Neural cell (in vitro differentiated cells): ENCODE measurements around the gene PDLIM5. TPM values are rescaled to one million over a fixed set of nuclear protein-coding genes. Genes with fewer than 3 reads are reported as not detected.

Experiments
- H2AFZ ChIP-seq: fragments of 200-600, 300-800 bp; sonication (generic), shearing (Covaris generic); 2 replicates; pipeline ENCODE4 v1.6.0; 2014; ENCODE audit warnings: low read depth, mild to moderate bottlenecking, antibody characterized with exemption, low read length, moderate library complexity
- H3F3A ChIP-seq: fragments of 200-600 bp; shearing (Covaris generic); 2 replicates; pipeline ENCODE4 v1.6.1; 2016; ENCODE audit warnings: mild to moderate bottlenecking, moderate library complexity, mixed read lengths, antibody characterized with exemption, low read length; ENCODE audit not compliant: insufficient read depth, poor library complexity, severe bottlenecking
- H3K27ac ChIP-seq: fragments of 200-600, 300-800 bp; sonication (generic), shearing (Covaris generic); 2 replicates; pipeline ENCODE4 v1.5.1; 2014; ENCODE audit warnings: mild to moderate bottlenecking, low read length, moderate library complexity
- H3K27me3 ChIP-seq: fragments of 300-800, 200-600 bp; sonication (generic), shearing (Covaris generic); 2 replicates; pipeline ENCODE4 v1.6.0; 2014; ENCODE audit warnings: mild to moderate bottlenecking, low read depth, low read length, moderate library complexity; ENCODE audit not compliant: insufficient read depth
- H3K36me3 ChIP-seq: fragments of 300-800, 200-600 bp; sonication (generic), shearing (Covaris generic); 2 replicates; pipeline ENCODE4 v1.5.1; 2014; ENCODE audit warnings: mild to moderate bottlenecking, antibody characterized with exemption, low read length, moderate library complexity; ENCODE audit not compliant: insufficient read depth
- H3K4me2 ChIP-seq: fragments of 300-800, 200-600 bp; sonication (generic), shearing (Covaris generic); 2 replicates; pipeline ENCODE4 v1.6.0; 2014; ENCODE audit warnings: mild to moderate bottlenecking, low read length
- H3K4me3 ChIP-seq: fragments of 300-800, 200-600 bp; sonication (generic), shearing (Covaris generic); 2 replicates; pipeline ENCODE4 v1.5.1; 2014; ENCODE audit warnings: mild to moderate bottlenecking, low read length, moderate library complexity
- H3K79me2 ChIP-seq: fragments of 200-600 bp; shearing (Covaris generic); replicated peaks from 2 replicates; pipeline ENCODE4 v1.6.0; 2014; ENCODE audit warnings: mild to moderate bottlenecking, low read length, moderate library complexity; ENCODE audit not compliant: insufficient read depth
- H3K9ac ChIP-seq: fragments of 300-800, 200-600 bp; sonication (generic), shearing (Covaris generic); 2 replicates; pipeline ENCODE4 v1.6.1; 2016; ENCODE audit warnings: mild to moderate bottlenecking, low read length, mixed read lengths
- H3K9me2 ChIP-seq: fragments of 200-600 bp; shearing (Covaris generic); 2 replicates; pipeline ENCODE4 v1.6.1; 2016; ENCODE audit warnings: mild to moderate bottlenecking, low read length, mixed read lengths; ENCODE audit not compliant: insufficient read depth
- H3K9me3 ChIP-seq: fragments of 200-600, 300-800 bp; sonication (generic), shearing (Covaris generic); 2 replicates; pipeline ENCODE4 v1.6.1; 2016; ENCODE audit warnings: mild to moderate bottlenecking, mixed run types, low read length, moderate library complexity, mixed read lengths
- H4K20me1 ChIP-seq: fragments of 200-600 bp; shearing (Covaris generic); 2 replicates; pipeline ENCODE4 v1.6.1; 2016; ENCODE audit warnings: mild to moderate bottlenecking, mixed run types; ENCODE audit not compliant: insufficient read depth
- EP300 ChIP-seq: fragments of 450-650 bp; conservative IDR thresholded peaks from 2 replicates; pipeline ENCODE4 v1.6.1; 2014; ENCODE audit warnings: antibody characterized with exemption, mild to moderate bottlenecking, moderate library complexity; ENCODE audit not compliant: poor library complexity, severe bottlenecking
- EZH2 ChIP-seq: fragments of 200-600, 300-800 bp; shearing (Covaris generic), sonication (generic); IDR thresholded peaks from 2 replicates; pipeline ENCODE4 v1.6.1; 2014; ENCODE audit warnings: antibody characterized with exemption, low read length, borderline replicate concordance, mild to moderate bottlenecking; ENCODE audit not compliant: insufficient read depth, poor library complexity, severe bottlenecking
- MXI1 ChIP-seq: fragments of 450-650 bp; conservative IDR thresholded peaks from 2 replicates; pipeline ENCODE4 v1.6.1; 2014; ENCODE audit warnings: antibody characterized with exemption, mild to moderate bottlenecking; ENCODE audit not compliant: poor library complexity, severe bottlenecking
- POLR2AphosphoS5 ChIP-seq: IDR thresholded peaks from 2 replicates; pipeline ENCODE4 v1.6.1; 2012
- RAD21 ChIP-seq: fragments of 450-650 bp; conservative IDR thresholded peaks from 2 replicates; pipeline ENCODE4 v1.6.1; 2014; ENCODE audit warnings: antibody characterized with exemption, mild to moderate bottlenecking, moderate library complexity
- SMC3 ChIP-seq: fragments of 450-650 bp; conservative IDR thresholded peaks from 2 replicates; pipeline ENCODE4 v1.6.1; 2014; ENCODE audit warnings: antibody characterized with exemption, mild to moderate bottlenecking, moderate library complexity; ENCODE audit not compliant: poor library complexity
- TAF1 ChIP-seq: IDR thresholded peaks from 2 replicates; pipeline ENCODE4 v1.6.1; 2012; ENCODE audit warnings: low read depth
- polyA plus RNA-seq: library from polyadenylated mRNA; depleted of rRNA; stranded (reverse); fragments of >200 nt; gene quantifications from 2 replicates; pipeline ENCODE4 v1.2.3, GENCODE V29; 2014
- TF ChIP-seq, protein P1 (sequence below): IDR thresholded peaks from 2 replicates; pipeline ENCODE4 v1.6.1; 2012; ENCODE audit warnings: borderline replicate concordance
- TF ChIP-seq, protein P2 (sequence below): fragments of 450-650 bp; IDR thresholded peaks from 2 replicates; pipeline ENCODE4 v1.5.1; 2014; ENCODE audit warnings: antibody characterized with exemption, mild to moderate bottlenecking, moderate library complexity; ENCODE audit not compliant: poor library complexity, severe bottlenecking

The PDLIM5 gene
- polyA plus RNA-seq, 1 donor from 2014 or later, result 1.6 TPM

DNA sequence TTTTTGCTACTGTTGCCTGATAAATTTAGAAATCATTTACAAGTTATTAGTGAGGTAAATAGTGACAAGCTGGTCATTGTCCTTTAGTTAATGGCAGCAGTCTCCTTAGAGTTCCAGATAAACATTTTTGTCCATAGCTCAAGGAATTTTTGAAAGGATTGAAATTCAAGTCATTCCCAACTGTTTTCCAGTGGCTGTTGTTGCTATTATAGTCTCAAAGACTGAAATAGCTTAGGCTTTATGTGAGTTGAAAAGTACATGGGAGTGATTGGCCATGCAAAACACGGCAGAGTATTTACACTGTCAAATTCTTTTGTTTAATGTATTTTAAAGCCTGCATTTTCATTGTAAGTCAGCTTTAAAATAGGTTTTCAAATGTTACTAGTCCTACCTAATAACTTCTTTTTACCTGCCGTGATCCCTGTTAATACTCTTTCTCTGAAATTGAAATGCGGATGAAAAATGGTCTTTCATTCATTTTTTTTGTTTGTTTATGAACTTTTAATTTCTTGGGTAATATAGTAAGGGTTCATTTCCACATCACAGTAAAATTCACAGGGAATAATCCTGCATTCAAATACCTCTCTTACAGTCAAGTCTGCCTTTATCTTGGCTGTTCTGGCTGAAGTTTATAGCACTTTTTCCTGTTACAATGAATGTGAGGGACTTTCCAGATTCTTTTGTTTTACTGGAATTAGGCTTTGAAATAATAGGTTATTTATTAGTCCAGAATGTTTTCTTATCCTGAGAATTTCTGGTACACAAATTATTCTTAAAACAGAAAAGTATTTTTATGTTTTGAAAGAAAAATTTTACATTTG, 85.1 kb downstream of the PDLIM5 start:
- Histone ChIP-seq H3K9ac (no peak overlapping the region), H3K4me2 (no peak overlapping the region), H3K36me3 (no peaks in the 10 kb centered on the region), H3K27me3 (no peaks in the 10 kb centered on the region), H3K9me3 (no peaks in the 10 kb centered on the region), H4K20me1 (no peaks in the 10 kb centered on the region), H3K79me2 (no peaks in the 10 kb centered on the region), H3F3A (no peaks in the 10 kb centered on the region), H2AFZ (no peak overlapping the region), H3K4me3 (no peak overlapping the region), H3K27ac (no peak overlapping the region), H3K9me2 (no peaks in the 10 kb centered on the region)
- TF ChIP-seq POLR2AphosphoS5 (no peak), SMC3 (no peak), RAD21 (no peak), EZH2 (no peak), EP300 (no peak), TAF1 (no peak), MXI1 (no peak)
- TF ChIP-seq, protein P1, sequence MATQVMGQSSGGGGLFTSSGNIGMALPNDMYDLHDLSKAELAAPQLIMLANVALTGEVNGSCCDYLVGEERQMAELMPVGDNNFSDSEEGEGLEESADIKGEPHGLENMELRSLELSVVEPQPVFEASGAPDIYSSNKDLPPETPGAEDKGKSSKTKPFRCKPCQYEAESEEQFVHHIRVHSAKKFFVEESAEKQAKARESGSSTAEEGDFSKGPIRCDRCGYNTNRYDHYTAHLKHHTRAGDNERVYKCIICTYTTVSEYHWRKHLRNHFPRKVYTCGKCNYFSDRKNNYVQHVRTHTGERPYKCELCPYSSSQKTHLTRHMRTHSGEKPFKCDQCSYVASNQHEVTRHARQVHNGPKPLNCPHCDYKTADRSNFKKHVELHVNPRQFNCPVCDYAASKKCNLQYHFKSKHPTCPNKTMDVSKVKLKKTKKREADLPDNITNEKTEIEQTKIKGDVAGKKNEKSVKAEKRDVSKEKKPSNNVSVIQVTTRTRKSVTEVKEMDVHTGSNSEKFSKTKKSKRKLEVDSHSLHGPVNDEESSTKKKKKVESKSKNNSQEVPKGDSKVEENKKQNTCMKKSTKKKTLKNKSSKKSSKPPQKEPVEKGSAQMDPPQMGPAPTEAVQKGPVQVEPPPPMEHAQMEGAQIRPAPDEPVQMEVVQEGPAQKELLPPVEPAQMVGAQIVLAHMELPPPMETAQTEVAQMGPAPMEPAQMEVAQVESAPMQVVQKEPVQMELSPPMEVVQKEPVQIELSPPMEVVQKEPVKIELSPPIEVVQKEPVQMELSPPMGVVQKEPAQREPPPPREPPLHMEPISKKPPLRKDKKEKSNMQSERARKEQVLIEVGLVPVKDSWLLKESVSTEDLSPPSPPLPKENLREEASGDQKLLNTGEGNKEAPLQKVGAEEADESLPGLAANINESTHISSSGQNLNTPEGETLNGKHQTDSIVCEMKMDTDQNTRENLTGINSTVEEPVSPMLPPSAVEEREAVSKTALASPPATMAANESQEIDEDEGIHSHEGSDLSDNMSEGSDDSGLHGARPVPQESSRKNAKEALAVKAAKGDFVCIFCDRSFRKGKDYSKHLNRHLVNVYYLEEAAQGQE, result no peak
- TF ChIP-seq, protein P2, sequence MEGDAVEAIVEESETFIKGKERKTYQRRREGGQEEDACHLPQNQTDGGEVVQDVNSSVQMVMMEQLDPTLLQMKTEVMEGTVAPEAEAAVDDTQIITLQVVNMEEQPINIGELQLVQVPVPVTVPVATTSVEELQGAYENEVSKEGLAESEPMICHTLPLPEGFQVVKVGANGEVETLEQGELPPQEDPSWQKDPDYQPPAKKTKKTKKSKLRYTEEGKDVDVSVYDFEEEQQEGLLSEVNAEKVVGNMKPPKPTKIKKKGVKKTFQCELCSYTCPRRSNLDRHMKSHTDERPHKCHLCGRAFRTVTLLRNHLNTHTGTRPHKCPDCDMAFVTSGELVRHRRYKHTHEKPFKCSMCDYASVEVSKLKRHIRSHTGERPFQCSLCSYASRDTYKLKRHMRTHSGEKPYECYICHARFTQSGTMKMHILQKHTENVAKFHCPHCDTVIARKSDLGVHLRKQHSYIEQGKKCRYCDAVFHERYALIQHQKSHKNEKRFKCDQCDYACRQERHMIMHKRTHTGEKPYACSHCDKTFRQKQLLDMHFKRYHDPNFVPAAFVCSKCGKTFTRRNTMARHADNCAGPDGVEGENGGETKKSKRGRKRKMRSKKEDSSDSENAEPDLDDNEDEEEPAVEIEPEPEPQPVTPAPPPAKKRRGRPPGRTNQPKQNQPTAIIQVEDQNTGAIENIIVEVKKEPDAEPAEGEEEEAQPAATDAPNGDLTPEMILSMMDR, result no peak

DNA sequence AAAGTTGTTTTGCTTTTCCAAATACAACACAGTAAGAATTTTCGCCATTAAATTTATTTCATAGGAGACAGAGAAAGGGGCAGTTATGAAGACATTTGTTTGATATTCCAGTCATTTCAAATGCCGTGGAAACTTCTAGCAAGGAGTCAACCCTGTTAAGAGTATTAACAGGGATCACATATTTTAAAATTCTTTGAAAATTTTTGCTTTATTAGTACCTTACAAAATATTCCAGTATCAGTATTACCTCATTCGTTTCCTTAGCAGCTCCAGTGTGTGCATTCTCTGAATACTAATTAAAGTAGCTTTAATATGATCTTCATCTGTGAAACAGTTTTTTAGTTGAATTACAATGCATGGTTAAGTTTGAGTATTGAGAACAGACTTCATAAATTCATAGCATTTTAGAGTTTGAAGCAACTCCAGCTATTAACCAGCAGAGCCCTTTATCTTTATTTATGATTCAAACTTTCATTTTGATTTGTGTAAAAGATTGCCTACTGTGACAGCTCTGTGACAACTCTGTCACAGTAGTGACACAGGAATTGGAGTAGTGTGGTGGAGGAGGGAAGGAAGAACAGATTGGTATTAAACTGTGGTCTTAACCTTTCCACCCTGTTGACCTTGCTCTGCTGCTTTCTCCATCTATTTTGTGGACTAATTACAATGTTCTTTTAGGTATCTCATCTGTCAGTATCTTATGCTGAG, 86.3 kb downstream of the PDLIM5 start:
- TF ChIP-seq EP300, result peak; percentile 92
- peak; percentile 69 for TF ChIP-seq POLR2AphosphoS5
- TF ChIP-seq EZH2, result no peak
- TF ChIP-seq, protein P2, result no peak
- no peak for TF ChIP-seq RAD21
- Histone ChIP-seq H3K27me3 (no peaks in the 10 kb centered on the region), H3K27ac (no peak overlapping the region), H3F3A (no peaks in the 10 kb centered on the region), H3K4me3 (no peak overlapping the region), H3K9me3 (no peaks in the 10 kb centered on the region), H3K4me2 (no peak overlapping the region), H3K9ac (no peak overlapping the region), H4K20me1 (no peaks in the 10 kb centered on the region), H2AFZ (no peak overlapping the region), H3K79me2 (no peaks in the 10 kb centered on the region), H3K9me2 (no peaks in the 10 kb centered on the region), H3K36me3 (no peaks in the 10 kb centered on the region)
